Left ventricle myocardium superior (tissue), 1 donor: ENCODE measurements around the gene EIF1AY. TPM values are rescaled to one million over a fixed set of nuclear protein-coding genes. Genes with fewer than 3 reads are reported as not detected.
A peak's percentile ranks its signal among the peaks of the same experiment; 100 is the strongest.
"Not testable (repeated sequence)": the region's sequence is repeated elsewhere in the genome, so short reads cannot be mapped to it uniquely, and the experiment has no call there.

Source experiments
- ATAC-seq: fragments of 200-7000 bp; cut with Tn5 transposase; one replicate; pipeline ENCODE4 v1.9.1; 2020; ENCODE audit warnings: mild to moderate bottlenecking, moderate library complexity
- DNase-seq: peaks from one replicate; pipeline ENCODE4 v3.0.0-alpha.2; 2020
- intact Hi-C: fragments of 100-400 bp; cut with micrococcal nuclease; formaldehyde crosslinking; loops from one replicate; pipeline ENCODE4 v1.11.0; 2022
- long read RNA-seq: library from polyadenylated mRNA; unstranded; transcript quantifications from one replicate; pipeline ENCODE4 v2.0.0, GENCODE V29; 2021
- total RNA-seq: library from RNA; stranded (reverse); fragmentation: NEBNext Ultra II Directional; extraction: Animal tissue kit (Norgen Biotek cat#: 25700); gene quantifications from one replicate; pipeline ENCODE4 v1.2.1, GENCODE V29; 2021
- donor health status: DM: no; HTN: yes; CAD: no; lungs with severe emphysema.

EIF1AY gene, protein sequence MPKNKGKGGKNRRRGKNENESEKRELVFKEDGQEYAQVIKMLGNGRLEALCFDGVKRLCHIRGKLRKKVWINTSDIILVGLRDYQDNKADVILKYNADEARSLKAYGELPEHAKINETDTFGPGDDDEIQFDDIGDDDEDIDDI
- total RNA-seq = 245 TPM
- long read RNA-seq, transcript EIF1AY-201 (7 exons, 1,390 nt) = major isoform, 185 of 211 reads
- long read RNA-seq, partial matches to known transcripts = 17 of 211 reads
- long read RNA-seq, other reads (novel, unspliced or antisense) = 7 of 211 reads

DNA sequence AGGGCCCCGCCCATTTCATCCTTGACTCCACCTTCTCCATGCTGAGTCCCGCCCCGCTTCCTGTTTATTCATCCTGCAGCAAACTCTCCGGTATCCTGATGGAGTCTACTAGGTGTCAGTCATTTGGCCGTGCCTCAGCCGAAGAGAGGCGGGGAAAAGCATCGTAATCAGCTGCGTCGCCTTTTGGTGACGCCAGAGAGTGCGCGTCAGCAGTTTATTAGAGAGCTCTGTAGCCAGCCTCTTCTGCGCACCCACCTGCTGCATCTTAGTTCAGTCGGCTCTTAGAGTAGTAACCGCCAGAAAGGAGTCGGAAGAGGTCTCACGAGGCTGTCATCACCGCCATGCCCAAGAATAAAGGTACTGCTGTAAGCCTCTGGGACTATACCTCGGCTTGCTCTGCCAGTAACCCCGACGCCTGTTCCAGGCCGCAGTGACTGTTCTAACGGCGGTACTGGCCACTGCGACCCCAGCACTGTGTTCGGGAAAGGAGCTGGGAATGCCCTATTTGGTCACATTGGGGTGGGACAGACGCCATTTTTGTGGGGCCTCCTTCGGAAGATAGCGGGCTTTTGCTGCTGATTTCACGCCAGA, at the start of gene EIF1AY:
Gene EIF1AY (plus strand): TSS at position 246 of the 591 bp plus-strand sequence. CDS start 96 bp downstream, at position 342.
- peak; percentile 99 for ATAC-seq
- intact Hi-C loops = no loop called here
- peak; percentile 90 for DNase-seq

DNA sequence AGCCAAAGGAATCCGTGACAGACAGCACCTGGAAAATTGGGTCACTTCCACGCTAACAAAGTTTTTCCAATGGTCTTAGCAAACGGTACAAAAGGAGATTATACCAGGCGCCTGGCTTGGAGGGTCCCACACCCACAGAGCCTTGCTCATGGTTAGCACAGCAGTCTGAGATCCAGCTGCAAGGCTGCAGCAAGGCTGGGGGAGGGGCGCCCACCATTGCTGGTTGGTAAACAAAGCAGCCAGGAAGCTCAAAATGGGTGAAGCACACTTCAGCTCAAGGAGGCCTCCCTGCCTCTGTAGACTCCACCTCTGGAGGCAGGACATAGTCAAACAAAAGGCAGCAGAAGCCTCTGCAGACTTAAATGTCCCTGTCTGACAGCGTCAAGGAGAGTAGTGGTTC, 47.1 kb upstream of the EIF1AY start:
- DNase-seq (no peak), ATAC-seq (no peak)
- intact Hi-C loops = no loop called here

DNA sequence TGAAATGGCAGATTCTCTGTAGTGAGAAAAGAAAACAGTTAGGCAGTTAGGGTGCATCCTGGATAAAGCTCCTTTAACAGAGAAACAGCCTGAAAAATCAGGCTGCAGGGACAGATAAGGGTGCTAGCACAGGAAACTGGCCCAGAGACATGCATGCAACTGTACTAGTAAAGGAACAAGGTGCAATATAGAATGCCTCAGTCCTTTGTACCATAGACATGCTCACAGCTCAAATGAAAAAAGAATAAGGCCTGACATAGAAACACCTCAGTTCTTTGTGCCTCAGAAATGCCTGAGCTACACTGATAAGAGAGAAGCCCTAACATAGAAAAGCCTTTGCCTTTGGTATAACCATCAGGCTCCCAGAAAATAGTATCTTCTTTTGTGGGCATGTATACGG, 37.4 kb upstream of the EIF1AY start:
- intact Hi-C loops = no loop called here
- ATAC-seq (no peak), DNase-seq (no peak)

DNA sequence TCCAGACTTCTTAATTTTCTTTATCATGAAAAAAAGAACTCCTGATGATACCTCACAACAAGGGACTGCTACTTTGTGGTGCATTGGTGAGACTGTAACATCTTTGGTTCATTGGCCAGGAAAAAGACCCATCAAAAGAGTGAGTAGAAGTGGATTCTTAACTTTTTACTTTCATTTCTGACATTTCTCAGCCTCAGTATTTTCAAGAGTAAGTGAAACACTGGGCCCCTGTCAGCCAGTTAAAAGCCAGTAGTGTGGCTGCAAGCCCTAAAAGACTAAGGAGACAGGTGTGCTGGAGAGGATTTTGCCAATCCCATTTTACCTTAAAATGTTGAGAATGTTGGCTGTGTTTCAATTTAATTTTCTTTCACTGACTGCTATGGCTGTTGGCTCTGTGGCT, 36.6 kb upstream of the EIF1AY start:
- no peak for DNase-seq
- intact Hi-C loops = no loop called here
- no peak for ATAC-seq

DNA sequence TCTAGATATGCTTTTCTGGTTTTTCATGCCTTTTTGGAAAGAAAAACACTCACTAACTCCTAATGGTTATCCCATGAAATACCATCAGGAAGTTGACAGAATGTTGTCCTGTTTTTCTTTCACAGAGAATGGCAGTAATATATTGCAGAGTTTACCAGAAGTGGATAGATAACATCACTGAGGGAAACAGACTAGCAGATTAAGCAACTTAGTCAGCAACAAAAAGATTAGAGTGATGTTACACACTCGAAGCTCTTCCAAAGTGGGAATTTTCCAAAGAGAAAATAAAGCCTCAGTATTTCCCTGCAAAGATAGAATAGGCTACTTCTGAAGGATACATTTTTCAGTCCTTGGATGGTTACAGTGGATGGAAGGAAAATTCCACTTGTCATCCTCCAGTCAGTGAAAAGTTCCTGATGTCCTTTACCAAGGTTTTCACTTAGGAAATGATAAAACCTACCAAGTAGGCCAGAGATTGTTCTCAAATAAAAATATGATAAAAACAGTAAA, 31.1 kb upstream of the EIF1AY start:
- intact Hi-C loops = no loop called here
- ATAC-seq = peak; percentile 66
- no peak for DNase-seq

DNA sequence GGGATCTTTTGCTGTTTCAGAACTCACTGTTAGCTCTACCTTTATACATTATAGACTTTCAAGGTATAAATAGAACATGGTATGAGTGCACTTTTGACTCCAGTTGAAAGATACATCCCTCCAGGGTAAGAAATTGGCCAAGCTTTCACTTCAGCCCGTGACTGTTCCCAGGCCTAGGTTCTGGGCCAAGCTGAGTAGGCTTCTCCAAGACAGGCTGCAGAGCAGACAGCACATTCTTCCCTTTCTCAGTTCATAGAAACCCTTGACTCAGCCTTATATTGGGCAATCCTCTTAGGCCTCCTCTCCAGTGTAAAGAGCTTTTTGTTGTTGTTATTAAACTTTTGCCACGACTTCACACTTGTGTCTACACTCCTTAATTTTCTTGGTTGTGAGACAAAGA, 29.5 kb upstream of the EIF1AY start:
- ATAC-seq (peak; percentile 74), DNase-seq (no peak)
- intact Hi-C loops = no loop called here

DNA sequence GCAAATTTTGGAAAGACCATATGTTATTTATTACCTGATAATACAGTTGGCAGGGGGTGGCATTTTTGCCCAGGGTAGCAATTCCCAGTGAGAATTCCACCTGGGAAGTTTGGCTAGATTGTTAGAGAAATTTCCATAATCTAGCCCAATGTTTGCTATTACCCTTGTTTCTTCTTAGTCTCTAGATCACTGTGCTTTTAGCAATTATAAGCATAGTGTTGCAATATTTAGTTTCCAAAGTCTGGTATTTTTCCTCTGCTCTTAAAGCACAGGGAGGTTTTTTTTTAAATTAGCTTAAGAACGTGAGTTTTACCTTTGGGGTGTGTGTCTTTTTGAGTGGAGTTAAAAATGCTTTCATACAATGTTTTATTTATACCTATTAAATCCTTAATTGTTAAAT, 26.3 kb upstream of the EIF1AY start:
- intact Hi-C loops = no loop called here
- no peak for DNase-seq
- no peak for ATAC-seq

DNA sequence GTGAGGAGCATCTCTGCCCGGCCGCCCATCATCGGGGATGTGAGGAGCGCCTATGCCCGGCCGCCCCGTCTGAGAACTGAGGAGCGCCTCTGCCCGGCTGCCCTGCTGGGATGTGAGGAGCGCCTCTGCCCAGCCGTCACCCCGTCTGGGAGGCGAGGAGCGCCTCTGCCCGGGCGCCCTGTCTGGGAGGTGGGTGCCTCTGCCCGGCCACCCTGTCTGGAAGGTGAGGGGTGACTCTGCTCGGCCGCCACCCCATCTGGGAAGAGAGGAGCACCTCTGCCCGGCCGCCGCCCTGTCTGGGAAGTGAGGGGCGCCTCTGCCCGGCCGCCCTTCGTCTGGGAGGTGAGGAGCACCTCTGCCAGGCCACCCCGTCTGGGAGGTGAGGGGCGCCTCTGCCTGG, 23.7 kb upstream of the EIF1AY start:
- intact Hi-C loops = loop anchor here (10.0 kb wide), 1 partner anchor 193 kb away; no protein-coding TSS in a partner anchor
- no peak for ATAC-seq
- no peak for DNase-seq

DNA sequence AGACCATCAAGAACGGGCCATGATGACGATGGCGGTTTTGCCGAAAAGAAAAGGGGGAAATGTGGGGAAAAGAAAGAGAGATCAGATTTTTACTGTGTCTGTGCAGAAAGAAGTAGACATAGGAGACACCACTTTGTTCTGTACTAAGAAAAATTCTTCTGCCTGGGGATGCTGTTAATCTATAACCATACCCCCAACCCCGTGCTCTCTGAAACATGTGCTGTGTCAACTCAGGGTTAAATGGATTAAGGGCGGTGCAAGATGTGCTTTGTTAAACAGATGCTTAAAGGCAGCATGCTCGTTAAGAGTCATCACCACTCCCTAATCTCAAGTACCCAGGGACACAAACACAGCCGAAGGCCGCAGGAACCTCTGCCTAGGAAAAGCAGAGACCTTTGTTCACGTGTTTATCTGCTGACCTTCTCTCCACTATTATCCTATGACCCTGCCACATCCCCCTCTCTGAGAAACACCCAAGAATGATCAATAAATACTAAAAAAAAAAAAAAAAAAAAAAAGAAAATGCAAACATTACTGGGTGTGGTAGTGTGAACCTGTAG, 22.7 kb upstream of the EIF1AY start:
- intact Hi-C loops = loop anchor here (10.0 kb wide), 1 partner anchor 192 kb away; no protein-coding TSS in a partner anchor
- not testable (repeated sequence) for DNase-seq, ATAC-seq

DNA sequence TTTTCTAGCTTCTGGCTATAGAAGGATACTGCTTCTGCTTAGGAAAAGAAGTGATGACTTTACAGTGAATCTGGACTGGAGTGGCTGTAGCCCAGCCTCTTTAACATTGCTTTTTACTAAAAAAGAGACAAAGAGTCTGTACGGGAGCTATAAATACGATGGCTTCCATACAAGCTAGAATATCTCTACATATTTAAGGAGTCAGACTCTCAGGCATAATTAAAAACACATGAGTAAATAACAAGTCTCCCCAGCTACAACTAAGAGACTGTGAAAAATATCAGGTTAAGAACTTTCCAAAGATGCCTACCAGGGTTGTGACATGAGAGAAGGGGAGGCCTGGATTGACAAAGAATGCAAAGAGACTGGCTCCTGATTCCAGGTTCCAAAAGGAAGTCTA, 19.8 kb upstream of the EIF1AY start:
- intact Hi-C loops = loop anchor here (10.0 kb wide), 1 partner anchor 189 kb away; no protein-coding TSS in a partner anchor
- ATAC-seq (no peak), DNase-seq (no peak)

DNA sequence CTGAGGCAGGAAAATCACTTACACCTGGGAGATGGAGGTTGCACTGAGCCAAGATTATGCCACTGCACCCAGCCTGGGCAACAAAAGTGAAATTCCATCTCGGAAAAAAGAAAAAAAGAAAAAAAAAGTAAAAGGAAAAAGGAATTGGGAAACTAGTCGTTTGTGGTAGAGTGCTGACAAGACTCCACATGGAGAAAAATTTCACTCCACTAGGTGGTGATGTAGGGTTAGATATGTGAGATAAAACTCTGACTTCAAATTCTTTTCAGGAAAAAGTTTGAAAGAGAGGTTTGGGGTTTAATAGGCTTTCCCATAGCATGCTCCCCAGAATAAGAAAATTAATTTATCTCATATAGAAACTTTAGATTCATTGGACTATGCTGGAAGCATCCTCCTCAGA, 16.9 kb upstream of the EIF1AY start:
- ATAC-seq = peak; percentile 45
- intact Hi-C loops = loop anchor here (10.0 kb wide), 1 partner anchor 186 kb away; no protein-coding TSS in a partner anchor

DNA sequence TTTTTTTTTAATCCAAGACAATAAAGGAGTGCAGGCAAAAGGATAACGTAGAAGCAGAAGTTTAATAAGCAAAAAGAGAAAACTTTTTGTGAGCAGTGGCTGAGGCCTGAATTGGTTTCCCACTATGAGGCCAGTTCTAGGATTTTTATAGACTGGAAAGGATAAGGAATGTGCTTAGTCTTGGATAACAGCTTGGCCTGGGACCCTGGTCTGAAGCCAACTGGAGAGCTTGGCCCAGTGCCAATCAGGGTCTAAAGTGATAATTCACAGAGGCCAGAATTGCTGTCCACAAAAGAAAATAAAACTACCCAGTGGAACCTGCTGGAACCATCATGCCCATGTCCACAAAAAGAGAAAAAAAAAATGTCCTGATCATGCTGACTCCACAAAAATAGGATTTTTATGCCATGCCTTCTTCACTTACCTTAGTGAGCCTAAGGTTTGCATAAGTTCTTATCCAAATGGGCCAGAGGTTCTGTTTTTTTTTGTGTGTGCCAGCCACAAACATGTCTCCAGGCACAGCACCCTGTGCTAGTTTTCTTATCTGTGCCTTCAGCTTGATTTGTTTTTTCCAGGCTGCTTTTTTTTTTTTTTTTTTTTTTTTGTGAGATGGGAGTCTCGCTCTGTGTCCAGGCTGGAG, 15.6 kb upstream of the EIF1AY start:
- DNase-seq = peak; percentile 57
- intact Hi-C loops = loop anchor here (10.0 kb wide), 1 partner anchor 185 kb away; no protein-coding TSS in a partner anchor
- peak; percentile 83 for ATAC-seq

More for the DNA sequence above, 16.9 kb upstream of the EIF1AY start:
- no peak for DNase-seq

DNA sequence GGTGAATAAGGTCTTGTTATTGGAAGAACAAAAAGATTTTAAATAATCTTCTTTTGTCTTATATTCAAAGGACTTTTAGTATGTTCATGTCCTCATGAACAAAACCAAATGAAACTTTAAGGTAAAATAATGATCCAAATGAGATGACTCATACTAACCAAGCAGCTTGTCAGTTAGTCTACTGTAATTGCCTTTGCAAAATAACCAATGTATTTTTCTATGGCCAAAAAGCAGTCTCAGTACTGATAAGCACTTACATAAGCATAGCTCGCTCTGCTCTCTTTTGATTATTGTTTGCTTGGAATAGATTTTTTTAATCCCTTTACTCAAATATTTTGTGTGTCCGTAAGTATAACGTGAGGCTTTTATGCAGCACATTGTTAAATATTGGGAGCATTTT, 4.3 kb upstream of the EIF1AY start:
- intact Hi-C loops = no loop called here
- DNase-seq = no peak

DNA sequence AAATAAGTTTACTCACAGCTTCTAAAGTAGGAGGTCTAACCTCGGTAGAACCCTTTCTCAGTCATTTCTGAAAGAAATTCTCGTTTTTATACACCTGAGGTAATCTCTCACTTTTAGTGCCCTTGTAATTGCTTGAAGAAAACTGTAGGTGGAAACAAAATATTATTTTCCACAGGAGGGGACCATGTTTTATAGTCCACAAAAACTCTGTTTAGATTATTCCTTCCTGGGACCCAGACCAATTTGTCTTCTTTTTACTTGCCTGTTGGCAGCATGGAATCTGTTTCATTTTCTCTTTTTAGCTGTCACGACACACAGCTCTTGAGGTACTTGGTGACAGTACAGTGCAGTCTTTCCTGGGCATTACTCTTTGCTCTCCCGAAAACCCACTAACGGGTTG, 930 bp downstream of the EIF1AY start:
- intact Hi-C loops = no loop called here
- ATAC-seq = no peak
- no peak for DNase-seq

More for the DNA sequence above, 4.3 kb upstream of the EIF1AY start:
- no peak for ATAC-seq

DNA sequence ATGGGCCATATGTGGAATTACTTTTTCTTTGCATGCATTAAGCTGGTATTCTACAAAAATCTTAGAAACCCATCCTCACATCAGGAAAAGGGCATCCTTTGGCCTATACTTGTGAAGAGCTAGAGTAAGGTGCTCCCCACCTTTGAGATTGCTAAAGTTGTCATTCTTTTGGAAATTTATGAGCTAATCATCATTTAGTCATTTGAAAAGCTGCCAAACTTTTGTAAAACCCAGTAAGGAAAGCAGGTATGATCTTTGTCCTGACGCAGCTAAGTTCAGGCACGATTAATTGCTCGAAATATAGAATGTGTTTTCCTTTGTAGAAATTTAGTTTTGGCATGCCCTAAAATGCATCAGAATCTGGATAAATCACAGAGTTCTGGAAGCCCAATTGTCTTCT, 2.6 kb downstream of the EIF1AY start:
- ATAC-seq = no peak
- intact Hi-C loops = no loop called here
- DNase-seq = no peak

DNA sequence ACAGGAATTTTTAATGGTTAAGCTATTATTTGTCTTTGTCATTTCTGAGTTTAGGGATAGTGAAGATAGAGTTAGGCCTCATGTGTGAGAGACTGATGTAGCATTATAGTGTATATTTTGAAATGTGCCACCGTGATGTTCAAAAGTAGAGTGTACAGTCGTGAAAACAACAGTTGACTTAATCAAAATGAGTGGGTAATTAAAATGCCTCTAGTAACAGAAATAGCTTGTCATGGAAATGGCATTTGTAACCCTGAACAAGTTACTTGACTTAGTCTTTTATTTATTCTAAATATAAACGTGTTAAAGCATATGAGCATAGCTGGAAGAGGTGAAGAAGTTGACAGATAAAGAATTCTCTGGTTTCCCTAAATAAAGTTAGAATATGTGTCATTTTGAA, 6.1 kb downstream of the EIF1AY start:
- ATAC-seq (peak; percentile 87), DNase-seq (no peak)
- intact Hi-C loops = no loop called here

DNA sequence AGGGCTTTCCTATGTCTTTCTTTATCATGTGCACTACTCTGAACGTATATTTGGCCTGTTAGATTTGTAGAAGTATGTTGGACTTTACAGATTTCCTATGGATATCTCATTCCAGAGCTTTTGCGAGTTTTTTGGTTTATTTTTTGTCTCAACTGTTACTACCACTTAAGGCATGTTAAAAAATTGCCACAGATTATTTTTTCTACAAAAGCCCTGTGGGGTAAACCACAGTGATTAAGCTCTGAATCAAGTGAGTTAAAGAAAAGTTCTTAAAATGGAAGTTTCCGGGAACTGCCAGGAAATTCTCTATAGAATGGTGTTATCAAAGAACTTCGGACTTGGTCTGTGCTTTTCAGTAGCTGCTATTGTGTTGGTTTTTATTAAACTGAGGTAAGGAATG, 10.6 kb downstream of the EIF1AY start:
- ATAC-seq = no peak
- intact Hi-C loops = no loop called here
- no peak for DNase-seq
